ENCODE results near the gene APOA5.

DNA sequence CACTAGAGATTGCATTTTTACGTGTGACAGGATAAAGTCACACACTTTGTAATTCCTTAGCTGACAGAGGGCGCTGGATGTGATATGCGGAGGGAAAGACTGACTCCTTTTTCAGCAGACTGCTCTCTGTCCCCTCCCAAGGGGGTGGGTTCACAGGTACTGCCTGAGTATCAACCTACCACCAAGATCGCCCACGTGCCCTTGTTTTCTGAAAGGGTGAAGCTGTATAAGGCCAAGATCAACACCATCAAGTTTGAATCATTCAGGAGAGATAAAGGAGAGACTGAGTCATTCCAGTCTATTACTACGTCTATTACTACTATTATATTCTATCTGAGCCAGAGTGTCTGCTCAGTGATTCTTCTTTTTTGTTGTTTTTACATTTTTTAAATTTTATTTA lies 49.6 kb downstream of the APOA5 start:
- TF ChIP-seq, protein P1, sequence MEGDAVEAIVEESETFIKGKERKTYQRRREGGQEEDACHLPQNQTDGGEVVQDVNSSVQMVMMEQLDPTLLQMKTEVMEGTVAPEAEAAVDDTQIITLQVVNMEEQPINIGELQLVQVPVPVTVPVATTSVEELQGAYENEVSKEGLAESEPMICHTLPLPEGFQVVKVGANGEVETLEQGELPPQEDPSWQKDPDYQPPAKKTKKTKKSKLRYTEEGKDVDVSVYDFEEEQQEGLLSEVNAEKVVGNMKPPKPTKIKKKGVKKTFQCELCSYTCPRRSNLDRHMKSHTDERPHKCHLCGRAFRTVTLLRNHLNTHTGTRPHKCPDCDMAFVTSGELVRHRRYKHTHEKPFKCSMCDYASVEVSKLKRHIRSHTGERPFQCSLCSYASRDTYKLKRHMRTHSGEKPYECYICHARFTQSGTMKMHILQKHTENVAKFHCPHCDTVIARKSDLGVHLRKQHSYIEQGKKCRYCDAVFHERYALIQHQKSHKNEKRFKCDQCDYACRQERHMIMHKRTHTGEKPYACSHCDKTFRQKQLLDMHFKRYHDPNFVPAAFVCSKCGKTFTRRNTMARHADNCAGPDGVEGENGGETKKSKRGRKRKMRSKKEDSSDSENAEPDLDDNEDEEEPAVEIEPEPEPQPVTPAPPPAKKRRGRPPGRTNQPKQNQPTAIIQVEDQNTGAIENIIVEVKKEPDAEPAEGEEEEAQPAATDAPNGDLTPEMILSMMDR (IDR thresholded peaks at IDR 0.05) = no peak
- TF ChIP-seq POLR2A (IDR thresholded peaks at IDR 0.05) = no peak

Data from esophagus squamous epithelium (tissue), 4 donors.